ENCODE measurements around the gene CITED2. TPM values are rescaled to one million over a fixed set of nuclear protein-coding genes. Genes with fewer than 3 reads are reported as not detected.

The CITED2 gene
- total and polyA plus RNA-seq, 12 donors, result 21.3 to 433 (median 225) TPM

DNA sequence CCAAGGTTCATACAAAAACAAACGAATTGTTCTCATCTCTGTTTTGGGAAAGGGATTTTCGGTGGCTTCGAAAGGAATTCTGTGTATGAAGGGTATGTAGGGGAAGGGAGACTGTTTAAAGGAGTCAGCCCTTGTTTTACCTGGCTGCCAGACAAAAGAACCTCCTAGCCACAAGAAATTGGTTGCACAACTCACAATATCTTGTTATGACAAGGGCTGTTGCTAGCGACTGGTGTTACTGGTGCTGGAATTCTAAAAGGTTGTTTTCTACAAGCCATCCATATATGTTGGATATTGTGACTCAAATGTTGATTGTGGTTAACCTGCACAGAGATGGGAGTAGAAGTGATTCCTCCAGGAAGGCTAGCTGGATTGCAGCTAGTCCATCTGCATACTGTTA, 34.6 kb upstream of the CITED2 start:
- intact Hi-C loops (cut with DNase I), result no loop called here
- WGBS, 4 donors, result 84 to 90% (median 88%) methylated on average over 4 of the region's 4 CpGs

DNA sequence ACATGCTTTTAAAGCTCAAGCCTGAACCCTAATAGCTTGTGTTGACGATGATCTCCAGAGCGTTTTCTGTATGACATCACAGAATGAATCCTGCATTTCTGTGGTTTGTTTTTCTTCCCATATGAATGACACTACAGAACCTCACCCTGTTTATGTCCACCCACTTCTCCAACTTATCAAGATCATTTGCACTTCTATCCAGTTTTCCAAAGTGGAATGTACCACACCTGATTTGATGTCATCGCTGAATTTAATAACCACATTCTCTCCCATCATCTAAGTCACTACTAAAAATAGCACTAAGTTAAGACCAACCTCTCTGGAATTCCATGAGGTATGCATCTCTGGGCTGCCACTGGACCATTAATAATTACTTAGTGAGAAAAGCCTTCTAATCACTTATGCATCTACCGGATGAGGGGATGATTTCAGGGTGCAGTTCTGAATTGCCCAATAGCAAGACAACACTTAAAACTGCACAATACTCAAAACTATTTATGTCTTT, 33.3 kb upstream of the CITED2 start:
- no peaks in the 10 kb centered on the region for H3K4me1 ChIP-seq (replicated peaks in 1 of 2)
- H3K4me3 ChIP-seq, result no peak overlapping the region
- H3K9me3 ChIP-seq (replicated peaks in 1 of 3), result no peaks in the 10 kb centered on the region
- DNase-seq, result no peak
- intact Hi-C loops (cut with DNase I), result no loop called here
- H3K36me3 ChIP-seq (replicated peaks in 1 of 2), result no peaks in the 10 kb centered on the region
- 80 to 90% (median 82%) methylated on average over 4 of the region's 4 CpGs for WGBS, 4 donors
- TF ChIP-seq, protein P1, sequence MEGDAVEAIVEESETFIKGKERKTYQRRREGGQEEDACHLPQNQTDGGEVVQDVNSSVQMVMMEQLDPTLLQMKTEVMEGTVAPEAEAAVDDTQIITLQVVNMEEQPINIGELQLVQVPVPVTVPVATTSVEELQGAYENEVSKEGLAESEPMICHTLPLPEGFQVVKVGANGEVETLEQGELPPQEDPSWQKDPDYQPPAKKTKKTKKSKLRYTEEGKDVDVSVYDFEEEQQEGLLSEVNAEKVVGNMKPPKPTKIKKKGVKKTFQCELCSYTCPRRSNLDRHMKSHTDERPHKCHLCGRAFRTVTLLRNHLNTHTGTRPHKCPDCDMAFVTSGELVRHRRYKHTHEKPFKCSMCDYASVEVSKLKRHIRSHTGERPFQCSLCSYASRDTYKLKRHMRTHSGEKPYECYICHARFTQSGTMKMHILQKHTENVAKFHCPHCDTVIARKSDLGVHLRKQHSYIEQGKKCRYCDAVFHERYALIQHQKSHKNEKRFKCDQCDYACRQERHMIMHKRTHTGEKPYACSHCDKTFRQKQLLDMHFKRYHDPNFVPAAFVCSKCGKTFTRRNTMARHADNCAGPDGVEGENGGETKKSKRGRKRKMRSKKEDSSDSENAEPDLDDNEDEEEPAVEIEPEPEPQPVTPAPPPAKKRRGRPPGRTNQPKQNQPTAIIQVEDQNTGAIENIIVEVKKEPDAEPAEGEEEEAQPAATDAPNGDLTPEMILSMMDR (IDR thresholded peaks at IDR 0.05), result no peak
- no peak for TF ChIP-seq POLR2A (IDR thresholded peaks at IDR 0.05)
- H3K27me3 ChIP-seq, result no peaks in the 10 kb centered on the region
- H3K27ac ChIP-seq, result no peak overlapping the region

More for the DNA sequence above, 34.6 kb upstream of the CITED2 start:
- Histone ChIP-seq H3K4me1 (replicated peaks in 1 of 2) (no peaks in the 10 kb centered on the region), H3K9me3 (replicated peaks in 1 of 3) (no peaks in the 10 kb centered on the region), H3K36me3 (replicated peaks in 1 of 2) (no peaks in the 10 kb centered on the region), H3K27me3 (no peaks in the 10 kb centered on the region), H3K4me3 (no peak overlapping the region), H3K27ac (no peak overlapping the region)
- DNase-seq, result no peak
- TF ChIP-seq, protein P1 (IDR thresholded peaks at IDR 0.05), result no peak
- TF ChIP-seq POLR2A (IDR thresholded peaks at IDR 0.05), result no peak

DNA sequence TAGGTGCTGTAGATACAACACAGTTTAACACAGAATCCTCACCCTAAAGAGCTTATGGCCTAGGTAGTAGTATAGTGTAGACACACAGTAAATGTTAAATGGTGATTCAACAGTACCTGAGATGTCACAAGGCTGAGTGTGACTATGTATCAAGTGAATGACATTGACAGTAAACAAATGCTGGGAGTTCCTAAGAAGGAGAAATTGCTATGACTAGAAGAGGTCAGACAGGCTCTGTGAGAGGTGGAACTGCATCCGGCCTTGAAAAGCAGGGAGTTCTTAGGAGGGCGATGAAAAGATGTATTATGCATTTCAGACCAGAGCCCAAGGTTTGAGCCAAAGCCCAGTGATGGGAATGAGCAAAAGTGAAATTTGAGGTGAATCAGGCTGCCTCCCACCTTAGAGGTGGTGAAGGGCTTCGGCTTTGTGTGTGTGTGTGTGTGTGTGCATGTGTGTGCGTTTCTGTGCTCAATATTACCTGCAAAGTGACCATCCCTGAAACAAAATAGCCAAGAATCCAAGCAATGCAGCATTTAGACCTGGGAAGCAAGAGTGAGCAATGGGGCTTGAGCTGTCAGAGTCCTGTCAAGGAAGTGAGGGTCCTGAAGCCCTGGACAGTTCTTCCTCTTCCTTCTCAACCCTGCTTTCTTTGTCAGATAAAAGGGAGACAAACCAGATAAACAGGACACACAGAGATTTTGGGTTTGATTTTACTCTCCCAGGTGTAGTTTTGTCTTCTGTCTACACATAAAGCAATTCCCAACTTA, 32.3 kb upstream of the CITED2 start:
- no peak for DNase-seq
- Histone ChIP-seq H3K27ac (no peak overlapping the region), H3K4me1 (replicated peaks in 1 of 2) (no peaks in the 10 kb centered on the region), H3K9me3 (replicated peaks in 1 of 3) (no peaks in the 10 kb centered on the region), H3K4me3 (no peak overlapping the region), H3K27me3 (no peaks in the 10 kb centered on the region), H3K36me3 (replicated peaks in 1 of 2) (no peaks in the 10 kb centered on the region)
- WGBS, 4 donors, result 79 to 85% (median 83%) methylated on average over 4 of the region's 4 CpGs
- intact Hi-C loops (cut with DNase I), result no loop called here
- TF ChIP-seq, protein P1 (IDR thresholded peaks at IDR 0.05), result no peak
- no peak for TF ChIP-seq POLR2A (IDR thresholded peaks at IDR 0.05)

DNA sequence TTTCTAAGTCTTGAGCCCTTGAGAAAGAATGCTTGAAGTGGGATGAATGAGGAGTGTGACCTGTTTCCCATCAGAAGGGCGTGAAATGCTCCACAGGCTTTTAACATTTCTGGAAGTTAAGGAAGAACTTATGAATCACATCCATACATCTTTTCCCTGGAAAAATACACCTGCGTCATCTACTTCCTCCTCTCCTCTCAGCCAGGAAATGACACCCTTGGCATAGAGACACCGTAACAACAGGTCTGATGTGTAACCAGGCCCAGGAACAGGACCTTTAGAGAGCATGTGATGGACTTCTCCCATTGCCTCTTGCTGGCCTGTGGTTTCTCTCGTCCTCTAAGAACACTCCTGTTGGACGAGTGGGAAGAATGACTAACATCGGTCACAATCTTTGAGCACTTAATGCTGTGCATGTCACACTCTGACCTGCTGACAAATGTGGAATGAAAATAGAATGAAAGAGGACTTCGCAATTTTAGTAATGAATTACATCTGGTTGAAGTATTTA, 28.5 kb upstream of the CITED2 start:
- Histone ChIP-seq H3K9me3 (replicated peaks in 1 of 3) (no peaks in the 10 kb centered on the region), H3K27ac (peak overlapping the region in 1 of 5 donors; percentile 24), H3K36me3 (replicated peaks in 1 of 2) (no peaks in the 10 kb centered on the region), H3K4me3 (no peak overlapping the region), H3K4me1 (replicated peaks in 1 of 2) (no peaks in the 10 kb centered on the region), H3K27me3 (no peaks in the 10 kb centered on the region)
- no peak for TF ChIP-seq POLR2A (IDR thresholded peaks at IDR 0.05)
- WGBS, 4 donors, result 69 to 92% (median 76%) methylated on average over 7 of the region's 7 CpGs
- peak in 1 of 7 donors; percentile 5 for DNase-seq
- intact Hi-C loops (cut with DNase I), result no loop called here

Data from adrenal gland (tissue), 12 donors.